Transverse colon (tissue), 4 donors: ENCODE results near the gene DESI2. TPM values are rescaled to one million over a fixed set of nuclear protein-coding genes. Genes with fewer than 3 reads are reported as not detected.

Source experiments
- DNase-seq: peaks from one replicate; pipeline ENCODE4 v3.0.0-alpha.2; 2019
- H3K27ac ChIP-seq, 4 donors: fragments of 200-600 bp; sonication (generic); 2 replicates each; pipeline ENCODE4 v1.5.1; 2016 to 2018; ENCODE audit warnings: inconsistent platforms in 4 of 4
- H3K27me3 ChIP-seq: fragments of 200-600 bp; sonication (generic); 2 replicates; pipeline ENCODE4 v1.5.1; 2017; ENCODE audit warnings: inconsistent platforms
- H3K36me3 ChIP-seq, 4 donors: fragments of 200-600 bp; sonication (generic); 2 replicates each; pipeline ENCODE4 v1.5.1; 2017 to 2019; ENCODE audit warnings: inconsistent platforms in 4 of 4
- H3K4me1 ChIP-seq, 4 donors: fragments of 200-600 bp; sonication (generic); 2 replicates each; pipeline ENCODE4 v1.5.1; 2017 to 2020; ENCODE audit warnings: inconsistent platforms in 4 of 4
- H3K4me3 ChIP-seq, 4 donors: fragments of 200-600 bp; sonication (generic); 1 replicate in 1 of 4; 2 replicates in 3 of 4; pipeline versions ENCODE4 v1.5.1 to v1.6.1; 2017 to 2019; ENCODE audit warnings: inconsistent platforms in 4 of 4
- H3K9me3 ChIP-seq, 2 donors: fragments of 200-600 bp; sonication (generic); 2 replicates each; pipeline ENCODE4 v1.5.1; 2017 to 2019; ENCODE audit warnings: inconsistent platforms in 2 of 2
- EP300 ChIP-seq: sonication (generic); formaldehyde crosslinking; IDR thresholded peaks from one replicate; pipeline ENCODE4 v1.6.1; 2017; ENCODE audit warnings: antibody characterized with exemption, low read depth
- POLR2A ChIP-seq: fragments of 450-650 bp; IDR thresholded peaks from one replicate; pipeline ENCODE4 v1.6.1; 2016; ENCODE audit warnings: antibody characterized with exemption, mild to moderate bottlenecking, moderate library complexity
- POLR2AphosphoS5 ChIP-seq, 3 donors: sonication (generic); formaldehyde crosslinking; IDR thresholded peaks; one replicate each; pipeline ENCODE4 v1.6.1; 2016; ENCODE audit warnings: antibody characterized with exemption in 3 of 3
- WGBS, 2 donors: methylation state at CpG; one replicate each; pipeline ENCODE4 v1.1.5; 2018; ENCODE audit warnings: low coverage in 1 of 2; 5-methylcytosine and 5-hydroxymethylcytosine counted together
- in situ Hi-C, 4 donors: fragments of 200-750 bp; cut with MboI; loops; one replicate each; pipeline versions ENCODE4 v1.15.0 to v1.15.1; 2017; ENCODE audit warnings: low sequenced_read_pairs in 3 of 4, low pct_ligation_motif_present in 1 of 4, low pct_unique_long_range_greater_than_20kb in 1 of 4
- intact Hi-C: fragments of 100-400 bp; cut with DNase I; formaldehyde crosslinking; loops from one replicate; pipeline ENCODE4 v1.15.1; 2023; ENCODE audit warnings: low total_unique reads
- total RNA-seq, 4 donors: library from RNA; depleted of rRNA; stranded (reverse); fragments of >200 nt; gene quantifications; one replicate each; pipeline ENCODE4 v1.1.0, GENCODE V29; 2016
- TF ChIP-seq, protein P1 (sequence below), 5 experiments: fragments of 200-600 bp in 3 of 5; fragments of 450-650 bp in 2 of 5; sonication (generic) in 3 of 5; IDR thresholded peaks; 1 replicate in 2 of 5; 2 replicates in 3 of 5; pipeline ENCODE4 v1.5.1; 2016 to 2017; ENCODE audit warnings: antibody characterized with exemption in 5 of 5, inconsistent platforms in 3 of 5, mild to moderate bottlenecking in 2 of 5, moderate library complexity in 1 of 5

The DESI2 gene
- total RNA-seq, 4 donors from 2014 or later, result 18.3 to 41.6 (median 30.6) TPM

DNA sequence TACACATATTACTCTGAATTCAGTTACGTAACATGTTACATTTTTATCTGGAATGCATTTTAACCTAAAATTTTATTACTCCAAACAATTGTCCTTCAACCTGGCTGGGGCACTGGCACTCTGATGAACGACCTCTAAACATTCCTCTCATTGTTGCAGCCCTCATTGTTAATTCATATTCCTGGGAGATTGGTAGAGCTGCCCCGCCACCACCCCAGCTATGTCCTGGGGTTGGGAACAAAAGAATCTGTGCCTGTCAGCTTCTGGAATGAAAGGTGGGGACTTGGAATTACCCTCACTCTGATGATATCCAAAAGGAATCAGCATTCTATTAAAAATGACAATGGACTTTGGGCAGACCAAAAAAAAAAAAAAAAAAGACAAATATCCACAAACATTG, 38.0 kb upstream of the DESI2 start:
- in situ Hi-C loops (loop anchor here in 2 of 4 donors (25.0 kb wide), 1 partner anchor 422 kb away; no protein-coding TSS in a partner anchor), intact Hi-C loops (no loop called here)
- TF ChIP-seq, protein P1, sequence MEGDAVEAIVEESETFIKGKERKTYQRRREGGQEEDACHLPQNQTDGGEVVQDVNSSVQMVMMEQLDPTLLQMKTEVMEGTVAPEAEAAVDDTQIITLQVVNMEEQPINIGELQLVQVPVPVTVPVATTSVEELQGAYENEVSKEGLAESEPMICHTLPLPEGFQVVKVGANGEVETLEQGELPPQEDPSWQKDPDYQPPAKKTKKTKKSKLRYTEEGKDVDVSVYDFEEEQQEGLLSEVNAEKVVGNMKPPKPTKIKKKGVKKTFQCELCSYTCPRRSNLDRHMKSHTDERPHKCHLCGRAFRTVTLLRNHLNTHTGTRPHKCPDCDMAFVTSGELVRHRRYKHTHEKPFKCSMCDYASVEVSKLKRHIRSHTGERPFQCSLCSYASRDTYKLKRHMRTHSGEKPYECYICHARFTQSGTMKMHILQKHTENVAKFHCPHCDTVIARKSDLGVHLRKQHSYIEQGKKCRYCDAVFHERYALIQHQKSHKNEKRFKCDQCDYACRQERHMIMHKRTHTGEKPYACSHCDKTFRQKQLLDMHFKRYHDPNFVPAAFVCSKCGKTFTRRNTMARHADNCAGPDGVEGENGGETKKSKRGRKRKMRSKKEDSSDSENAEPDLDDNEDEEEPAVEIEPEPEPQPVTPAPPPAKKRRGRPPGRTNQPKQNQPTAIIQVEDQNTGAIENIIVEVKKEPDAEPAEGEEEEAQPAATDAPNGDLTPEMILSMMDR (IDR thresholded peaks at IDR 0.05), result no peak
- Histone ChIP-seq H3K4me1 (no peaks in the 10 kb centered on the region), H3K27me3 (no peaks in the 10 kb centered on the region), H3K9me3 (no peaks in the 10 kb centered on the region), H3K27ac (no peak overlapping the region), H3K36me3 (no peaks in the 10 kb centered on the region), H3K4me3 (no peak overlapping the region)
- 40 to 54% methylated on average over 3 of the region's 3 CpGs for WGBS, 2 donors
- DNase-seq, result no peak

DNA sequence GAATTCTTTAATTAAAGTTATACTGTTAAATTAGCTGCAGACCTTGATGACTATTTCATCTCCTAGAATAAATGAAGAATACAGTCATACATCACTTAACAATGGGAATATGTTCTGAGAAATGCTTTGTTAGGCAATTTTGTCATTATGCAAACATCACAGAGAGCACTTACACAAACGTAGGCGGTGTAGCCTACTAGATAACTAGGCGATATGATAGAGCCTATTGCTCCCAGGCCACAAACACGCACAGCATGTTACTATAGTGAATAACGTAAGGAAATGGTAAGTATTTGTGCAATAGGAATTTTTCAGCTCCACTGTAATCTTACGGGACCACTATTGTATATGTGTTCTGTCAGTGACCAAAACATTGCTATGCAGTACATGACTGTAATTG, 37.6 kb upstream of the DESI2 start:
- Histone ChIP-seq H3K4me1 (no peaks in the 10 kb centered on the region), H3K4me3 (no peak overlapping the region), H3K36me3 (no peaks in the 10 kb centered on the region), H3K27me3 (no peaks in the 10 kb centered on the region), H3K9me3 (no peaks in the 10 kb centered on the region), H3K27ac (no peak overlapping the region)
- no peak for DNase-seq
- WGBS, 2 donors, result 64 to 85% methylated on average over 4 to 6 of the region's 6 CpGs
- TF ChIP-seq POLR2A (no peak), EP300 (no peak), POLR2AphosphoS5 (IDR thresholded peaks at IDR 0.05) (no peak)
- TF ChIP-seq, protein P1 (IDR thresholded peaks at IDR 0.05), result no peak
- intact Hi-C loops (no loop called here), in situ Hi-C loops (loop anchor here in 2 of 4 donors (25.0 kb wide), 1 partner anchor 422 kb away; no protein-coding TSS in a partner anchor)

DNA sequence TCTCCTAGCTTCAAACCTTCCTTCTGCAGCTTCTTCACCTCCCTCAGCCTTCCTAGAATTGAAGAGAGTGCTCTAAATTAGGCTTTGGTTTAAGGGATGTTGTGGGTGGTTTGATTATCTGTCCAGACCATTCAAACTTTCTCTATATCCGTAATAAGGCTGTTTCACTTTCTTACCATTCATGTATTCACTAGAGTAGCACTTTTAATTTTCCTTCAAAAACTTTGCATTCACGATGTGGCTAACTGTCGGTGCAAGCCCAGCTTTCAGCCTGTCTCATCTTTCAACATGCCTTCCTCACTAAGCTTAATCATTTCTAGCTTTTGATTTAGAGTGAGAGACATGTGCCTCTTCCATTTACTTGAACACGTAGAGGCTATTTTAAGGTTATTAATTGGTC, 26.2 kb upstream of the DESI2 start:
- Histone ChIP-seq H3K4me3 (no peak overlapping the region), H3K27ac (no peak overlapping the region), H3K4me1 (no peaks in the 10 kb centered on the region), H3K27me3 (no peaks in the 10 kb centered on the region), H3K36me3 (no peaks in the 10 kb centered on the region), H3K9me3 (no peaks in the 10 kb centered on the region)
- 82 to 83% methylated on average over 2 to 4 of the region's 4 CpGs for WGBS, 2 donors
- intact Hi-C loops, result no loop called here
- DNase-seq, result no peak
- TF ChIP-seq EP300 (no peak), POLR2AphosphoS5 (IDR thresholded peaks at IDR 0.05) (no peak), POLR2A (no peak)
- TF ChIP-seq, protein P1 (IDR thresholded peaks at IDR 0.05), result no peak
- in situ Hi-C loops, result no loop called here

DNA sequence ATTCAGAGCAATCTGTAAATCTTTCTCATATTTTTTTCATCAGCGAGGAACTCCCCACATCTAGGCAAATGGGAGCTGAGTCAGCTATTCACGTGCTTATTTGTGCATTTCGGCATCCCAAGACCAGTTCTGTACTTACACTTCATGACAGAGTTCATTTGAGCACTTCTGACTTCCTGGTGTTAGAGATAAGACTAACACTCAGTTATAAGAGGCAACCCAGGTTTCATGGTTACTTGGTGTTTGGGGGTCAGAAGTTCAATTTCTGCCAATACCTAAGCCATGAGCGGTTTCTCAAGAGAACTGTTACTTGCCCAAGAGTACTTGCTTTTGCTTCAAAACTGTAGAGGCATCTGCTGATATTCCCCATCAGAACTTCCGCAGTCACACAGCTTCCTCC, 24.1 kb upstream of the DESI2 start:
- in situ Hi-C loops (no loop called here), intact Hi-C loops (no loop called here)
- Histone ChIP-seq H3K36me3 (no peaks in the 10 kb centered on the region), H3K27ac (no peak overlapping the region), H3K4me3 (no peak overlapping the region), H3K4me1 (no peaks in the 10 kb centered on the region), H3K27me3 (no peaks in the 10 kb centered on the region), H3K9me3 (no peaks in the 10 kb centered on the region)
- no peak for DNase-seq
- TF ChIP-seq, protein P1 (IDR thresholded peaks at IDR 0.05), result no peak
- TF ChIP-seq EP300 (no peak), POLR2A (no peak), POLR2AphosphoS5 (IDR thresholded peaks at IDR 0.05) (no peak)
- 73 to 83% methylated on average over 3 to 5 of the region's 5 CpGs for WGBS, 2 donors
